Left colon (tissue), 2 donors: ENCODE data around the gene SLC6A12. TPM values are rescaled to one million over a fixed set of nuclear protein-coding genes. Genes with fewer than 3 reads are reported as not detected.

Experiments
- ATAC-seq: fragments of 200-7000 bp; cut with Tn5 transposase; one replicate; pipeline ENCODE4 v1.9.1; 2020; ENCODE audit warnings: mild to moderate bottlenecking, moderate library complexity
- DNase-seq, 2 donors: peaks; one replicate each; pipeline ENCODE4 v3.0.0-alpha.2; 2020
- intact Hi-C, 2 donors: fragments of 100-400 bp; cut with DNase I in 1 of 2; cut with micrococcal nuclease in 1 of 2; formaldehyde crosslinking; loops; one replicate each; pipeline versions ENCODE4 v1.11.2 to v1.14.0; 2022; cut with DNase I, micrococcal nuclease
- total RNA-seq, 2 donors: library from RNA; stranded (reverse); fragmentation: NEBNext Ultra II Directional; extraction: Animal tissue kit (Norgen Biotek cat#: 25700); gene quantifications; one replicate each; pipeline ENCODE4 v1.2.1, GENCODE V29; 2021
- donor health status: DM: no; HTN: no; CAD: no.
- donor health status: DM: yes; HTN: yes; CAD: no.

The SLC6A12 gene
- total RNA-seq, 2 donors from 2014 or later, result 2.3 to 3.9 TPM

DNA sequence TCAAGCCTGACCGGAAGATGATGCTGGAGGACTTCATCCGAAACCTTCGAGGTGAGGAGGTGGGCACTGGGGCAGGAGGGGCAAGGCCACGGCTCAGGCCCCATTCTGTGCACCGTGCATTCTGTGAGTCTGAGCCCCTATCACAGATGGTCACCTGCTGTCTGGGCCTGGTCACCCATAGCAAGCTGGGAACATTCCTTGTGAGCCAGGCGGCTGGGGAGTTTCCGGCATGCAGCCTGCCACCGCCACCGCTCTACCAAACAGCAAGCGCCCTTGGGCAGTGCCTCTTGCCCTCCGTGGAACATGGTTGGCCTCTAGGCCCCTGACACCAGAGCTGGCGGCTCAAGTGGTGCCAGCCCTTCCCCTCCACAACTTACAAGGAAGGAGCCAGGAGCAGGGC is 56.3 kb downstream of the SLC6A12 start:
- ATAC-seq (no peak), DNase-seq (no peak)
- intact Hi-C loops, result no loop called here

DNA sequence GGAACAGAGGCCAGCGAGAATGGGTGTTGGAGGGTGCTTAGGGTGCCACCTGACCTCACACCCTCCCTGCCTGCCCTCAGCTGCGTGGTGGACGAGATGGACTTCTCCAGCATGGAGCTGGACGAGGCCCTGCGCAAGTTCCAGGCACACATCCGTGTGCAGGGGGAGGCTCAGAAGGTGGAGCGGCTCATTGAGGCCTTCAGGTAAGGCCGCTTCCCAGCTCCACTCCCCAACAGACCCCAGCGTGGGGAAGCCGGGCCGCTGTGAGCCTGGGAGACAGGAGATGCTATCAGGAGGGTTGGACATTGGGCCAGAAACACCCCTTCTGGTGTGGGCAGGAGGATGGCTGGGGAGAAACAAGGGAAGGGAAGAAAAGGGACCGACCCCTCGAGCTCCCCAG is 57.0 kb downstream of the SLC6A12 start:
- DNase-seq, result no peak
- intact Hi-C loops, result no loop called here
- no peak for ATAC-seq

DNA sequence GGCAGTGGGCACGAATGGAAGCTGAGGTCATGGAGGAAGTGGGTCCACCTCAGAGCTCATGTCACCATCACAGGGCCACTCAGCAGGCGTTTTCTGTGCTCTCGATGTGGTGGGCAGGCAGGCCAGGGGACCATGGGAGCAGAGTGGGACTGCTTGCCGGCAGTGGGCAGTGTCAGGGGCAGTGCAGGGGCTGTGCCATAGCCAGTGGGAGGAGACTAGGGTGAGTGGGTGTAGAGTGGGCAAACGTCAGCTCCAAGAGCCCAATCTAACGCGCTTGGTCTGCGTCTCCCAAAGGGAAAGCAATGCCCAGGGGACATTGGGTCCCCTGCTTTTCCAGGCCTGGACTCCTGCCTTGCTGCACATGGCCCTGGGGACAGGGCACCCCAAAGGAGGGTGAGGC is 58.3 kb downstream of the SLC6A12 start:
- intact Hi-C loops, result no loop called here
- DNase-seq, result no peak
- ATAC-seq, result no peak

DNA sequence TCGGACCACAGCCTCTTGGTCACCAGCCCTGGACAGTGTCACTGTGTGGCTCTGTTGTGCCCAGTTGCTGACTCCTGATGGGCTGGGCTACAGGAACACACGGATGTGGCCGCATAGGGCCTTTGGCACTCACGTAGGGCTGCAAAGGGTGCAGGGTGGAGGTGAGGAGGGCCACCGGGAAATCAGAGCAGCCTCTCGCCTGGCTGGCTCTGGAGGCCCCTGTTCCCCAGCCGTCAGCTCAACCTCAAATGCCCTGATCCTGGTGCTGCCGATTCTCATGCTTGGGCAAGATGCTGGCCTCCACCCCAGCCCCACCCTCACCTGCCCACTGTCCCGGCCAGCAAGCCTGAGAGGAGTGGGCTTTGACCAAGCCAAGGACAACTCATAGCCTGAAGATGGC is 59.0 kb downstream of the SLC6A12 start:
- intact Hi-C loops, result no loop called here
- ATAC-seq (no peak), DNase-seq (no peak)

DNA sequence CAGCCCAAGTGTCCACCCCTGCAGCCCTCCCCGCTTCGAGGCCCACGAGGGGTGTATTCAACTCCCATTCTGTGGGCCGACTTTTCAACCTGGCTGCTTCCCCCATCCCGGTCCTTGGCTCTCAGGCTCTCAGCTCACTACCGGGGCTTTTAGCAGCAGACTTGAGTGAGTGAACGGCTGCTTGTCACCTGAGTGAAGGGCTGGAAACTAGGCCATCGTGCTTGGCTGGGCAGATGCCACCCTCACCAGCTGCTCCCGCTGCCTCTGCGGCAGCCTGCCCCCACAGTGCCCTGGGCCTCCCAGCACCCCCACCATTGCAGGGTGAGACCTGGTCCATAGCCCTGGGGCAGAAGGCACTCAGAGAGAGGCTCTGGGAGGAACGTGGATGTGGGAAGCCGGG is 59.9 kb downstream of the SLC6A12 start:
- no peak for DNase-seq
- intact Hi-C loops, result no loop called here
- ATAC-seq, result no peak

DNA sequence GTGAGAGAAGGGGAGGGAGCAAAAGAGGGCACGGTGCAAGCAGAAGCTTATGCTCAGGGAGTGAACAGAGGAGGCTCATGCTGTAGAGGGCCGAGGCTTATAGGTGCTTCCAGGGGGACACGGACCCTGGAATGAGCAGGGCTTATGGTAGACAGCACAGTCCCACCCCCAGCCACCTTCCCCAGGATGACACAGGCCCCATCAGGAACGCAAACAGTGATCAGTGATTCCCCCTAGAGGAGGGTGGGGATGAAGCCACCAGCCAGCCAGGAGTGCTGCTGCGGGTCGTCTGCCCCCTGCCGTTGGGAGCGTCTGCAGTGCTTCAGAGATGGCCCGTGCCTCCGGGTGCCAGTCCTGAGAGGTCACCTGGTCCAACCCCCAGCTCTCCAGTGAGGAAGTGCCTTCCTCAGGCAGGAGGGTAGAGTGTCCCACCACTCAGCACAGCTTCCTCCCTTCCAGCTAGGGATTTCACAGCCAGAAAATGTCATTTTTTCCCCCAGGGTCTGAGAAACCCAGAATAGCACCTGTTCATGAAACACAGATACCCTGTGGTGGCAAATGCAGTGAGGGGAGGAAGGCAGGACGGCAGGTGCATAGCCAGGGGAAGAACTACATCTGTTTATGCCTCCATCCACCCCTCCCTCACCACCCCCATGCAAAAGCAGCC is 60.7 kb downstream of the SLC6A12 start:
- ATAC-seq (peak; percentile 94), DNase-seq (peak; percentile 70 to 81)
- intact Hi-C loops, result no loop called here

DNA sequence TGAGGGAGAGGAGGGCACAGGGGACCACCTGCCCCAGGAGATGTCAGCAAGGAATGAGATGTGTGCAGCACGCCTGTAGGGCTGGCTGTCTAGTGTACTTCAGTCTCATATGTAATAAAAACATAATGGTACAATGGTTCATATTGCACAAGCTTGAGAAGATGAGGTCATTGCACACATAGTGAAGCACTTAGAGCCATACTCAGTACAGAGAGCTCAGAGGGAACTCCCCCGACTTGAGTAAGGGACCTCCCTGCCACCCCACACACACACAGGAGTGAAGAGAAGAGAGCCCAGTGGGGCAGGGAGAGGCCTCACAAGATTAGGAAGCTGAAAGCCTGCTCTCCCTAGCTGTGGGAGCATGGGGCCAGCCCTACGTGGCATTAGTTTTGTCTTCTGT is 61.5 kb downstream of the SLC6A12 start:
- DNase-seq (no peak), ATAC-seq (peak; percentile 65)
- intact Hi-C loops, result no loop called here

DNA sequence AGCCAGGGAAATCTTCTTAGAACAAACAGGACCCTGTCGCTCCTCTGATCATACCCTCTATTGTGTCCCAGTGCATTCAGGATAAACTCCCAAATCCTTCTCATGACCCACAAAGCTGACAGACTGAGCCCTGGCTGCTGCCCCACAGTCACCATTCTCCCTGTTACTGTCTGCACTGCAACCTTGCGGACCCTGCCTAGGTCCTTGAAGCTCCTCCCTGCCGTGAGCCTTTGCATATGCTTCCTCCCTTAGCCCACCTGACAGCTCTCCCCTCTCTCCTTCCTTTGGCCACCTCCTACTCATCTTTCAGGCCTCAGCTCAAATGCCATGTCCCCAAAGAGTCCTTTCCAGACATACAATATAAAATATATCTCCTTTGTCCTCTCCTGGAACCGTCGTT is 62.4 kb downstream of the SLC6A12 start:
- DNase-seq, result no peak
- no peak for ATAC-seq
- intact Hi-C loops, result no loop called here

DNA sequence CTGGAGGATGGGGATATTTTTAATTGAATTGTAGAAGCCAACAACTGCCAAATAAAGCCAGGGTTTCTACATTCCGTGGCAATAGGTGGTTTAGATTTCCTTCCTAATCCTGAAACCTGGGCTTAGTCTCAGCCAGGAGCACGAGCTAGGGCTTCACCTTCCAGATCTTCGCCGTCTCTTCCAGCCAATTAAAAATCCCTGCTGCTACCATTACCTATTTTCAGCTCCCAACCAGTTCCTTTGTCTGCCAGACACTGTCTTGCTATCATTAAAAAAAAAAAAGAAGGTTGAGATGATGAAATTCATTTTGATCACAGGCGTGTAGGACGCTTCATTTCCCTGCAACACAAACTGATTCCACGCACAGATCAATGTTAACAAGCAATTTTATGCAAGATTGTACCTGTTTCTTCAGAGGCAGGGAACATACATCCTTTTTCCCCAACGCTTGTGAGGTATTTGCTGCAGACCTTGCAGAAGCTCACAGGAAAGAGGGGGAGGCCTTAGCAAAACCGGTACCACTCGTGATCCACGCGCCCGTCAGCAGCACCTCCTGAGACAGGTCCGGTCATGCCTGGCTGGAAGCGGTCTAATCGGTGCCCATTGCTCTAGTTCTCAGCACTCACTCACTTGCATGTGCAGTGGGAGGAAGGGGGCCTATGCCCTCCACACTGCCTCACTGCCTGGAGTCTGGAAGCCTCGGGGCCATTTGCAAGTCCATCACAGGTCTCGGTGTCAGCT is 65.1 kb downstream of the SLC6A12 start:
- intact Hi-C loops, result no loop called here
- no peak for DNase-seq
- no peak for ATAC-seq

DNA sequence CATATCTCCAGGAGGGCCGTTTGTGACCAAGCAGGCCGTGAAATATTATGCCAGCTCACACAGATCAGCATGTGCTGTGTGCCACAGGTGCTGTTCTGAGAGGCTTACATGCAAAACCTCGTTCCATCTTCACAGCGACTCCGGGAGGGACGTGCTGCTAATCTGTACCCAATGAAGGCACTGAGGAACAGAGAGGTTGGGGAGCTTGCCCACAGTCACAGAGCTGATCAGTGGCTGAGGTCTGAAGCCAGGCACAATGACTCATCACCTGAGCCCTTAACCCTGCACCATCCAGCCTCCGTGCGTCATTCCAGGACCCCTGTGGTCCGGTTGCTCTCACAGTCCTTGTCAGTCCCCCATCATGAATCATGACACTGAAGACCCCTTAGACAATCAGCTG is 66.7 kb downstream of the SLC6A12 start:
- no peak for ATAC-seq
- intact Hi-C loops, result no loop called here

DNA sequence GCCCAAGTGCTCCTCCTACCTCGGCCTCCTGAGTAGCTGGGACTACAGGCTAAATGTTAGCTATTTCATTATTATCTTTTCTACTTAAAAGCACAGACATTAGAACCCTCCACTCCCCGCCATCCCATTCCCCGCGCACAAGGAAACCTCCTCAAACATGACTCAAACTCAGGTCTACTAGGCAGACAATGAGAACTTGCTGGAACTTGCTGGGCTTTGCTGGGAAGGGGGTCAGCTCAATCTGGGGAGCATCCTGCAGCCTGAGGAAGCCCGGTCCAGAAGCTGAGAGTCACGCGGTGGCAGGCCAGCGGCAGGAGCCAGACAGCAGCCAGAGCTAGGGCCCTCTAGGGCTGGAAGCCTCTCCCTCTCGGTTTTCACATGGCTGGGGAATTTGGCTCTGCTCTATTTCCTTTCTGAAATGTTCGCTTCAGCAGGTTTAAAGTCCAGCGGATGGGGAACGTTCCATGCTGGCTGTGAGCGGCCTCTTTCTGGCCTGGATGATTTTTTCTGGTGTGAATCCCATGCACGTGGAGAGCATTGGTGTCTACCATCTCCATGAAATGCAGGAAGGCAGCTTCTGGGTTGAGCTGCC is 68.5 kb downstream of the SLC6A12 start:
- ATAC-seq, result no peak
- intact Hi-C loops, result no loop called here
- no peak for DNase-seq

More for the DNA sequence above, 66.7 kb downstream of the SLC6A12 start:
- DNase-seq, result no peak

DNA sequence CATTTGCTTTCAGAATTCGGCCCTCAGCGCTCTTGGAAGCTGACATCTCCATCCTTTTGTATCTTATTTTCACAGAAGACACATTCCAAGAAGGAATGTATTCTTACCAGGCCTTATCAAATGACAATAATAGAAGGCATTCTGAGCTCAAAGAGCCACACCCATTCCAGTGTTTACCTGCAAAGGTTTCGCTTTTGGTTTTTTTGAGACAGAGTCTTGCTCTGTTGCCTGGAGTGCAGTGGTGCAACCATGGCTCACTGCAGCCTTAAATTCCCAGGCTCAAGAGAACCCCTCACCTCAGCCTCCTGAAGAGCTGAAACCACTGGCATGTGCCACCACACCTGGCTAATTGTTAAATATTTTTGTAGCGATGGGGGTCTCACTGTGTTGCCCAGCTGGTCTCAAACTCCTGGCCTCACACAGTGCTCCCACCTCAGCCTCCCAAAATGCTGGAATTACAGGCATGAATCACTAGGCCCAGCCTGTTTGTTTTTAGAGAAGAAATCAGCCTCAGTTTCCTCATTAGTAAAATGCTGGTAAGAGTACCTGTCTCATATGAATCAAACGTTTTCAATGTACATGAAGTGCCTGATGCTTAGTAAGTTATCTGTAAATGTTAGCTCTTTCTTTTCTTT is 69.2 kb downstream of the SLC6A12 start:
- DNase-seq (no peak), ATAC-seq (peak; percentile 85)

DNA sequence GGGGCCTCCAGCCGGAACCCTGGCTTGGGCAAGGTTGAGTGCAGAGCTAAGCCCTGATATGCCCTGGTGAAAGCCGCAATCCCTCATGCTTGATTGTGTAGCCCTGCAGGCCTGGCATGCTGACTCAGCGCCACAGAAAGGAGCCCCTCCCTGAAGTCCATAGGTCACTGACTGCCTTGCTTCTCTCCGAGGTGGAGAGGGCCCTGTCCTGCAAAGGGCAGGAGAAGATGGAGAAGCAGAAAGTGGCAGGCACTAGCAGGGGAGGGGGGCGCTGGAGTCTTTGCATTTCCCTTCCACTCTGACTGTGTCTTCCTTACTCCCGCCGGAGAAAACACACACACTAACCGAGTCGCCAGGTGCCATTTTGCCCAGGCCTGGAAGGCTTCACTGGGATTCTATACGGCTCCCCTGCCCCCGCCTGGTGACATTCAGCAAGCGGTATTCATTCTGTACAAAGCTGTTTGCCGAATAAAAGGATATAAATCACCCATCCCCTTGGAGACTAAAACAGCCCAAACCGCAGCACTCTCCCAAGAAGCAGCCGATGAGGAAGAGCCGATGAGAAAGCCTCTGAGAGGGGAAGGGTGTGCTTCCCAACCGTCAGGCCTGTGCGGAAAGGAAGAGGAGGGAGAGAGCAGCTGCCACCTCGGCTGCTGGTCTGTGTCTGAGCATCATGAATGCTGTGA is 69.8 kb downstream of the SLC6A12 start:
- intact Hi-C loops, result no loop called here
- peak; percentile 97 for ATAC-seq
- peak; percentile 68 to 81 for DNase-seq

More for the DNA sequence above, 69.2 kb downstream of the SLC6A12 start:
- intact Hi-C loops, result no loop called here

DNA sequence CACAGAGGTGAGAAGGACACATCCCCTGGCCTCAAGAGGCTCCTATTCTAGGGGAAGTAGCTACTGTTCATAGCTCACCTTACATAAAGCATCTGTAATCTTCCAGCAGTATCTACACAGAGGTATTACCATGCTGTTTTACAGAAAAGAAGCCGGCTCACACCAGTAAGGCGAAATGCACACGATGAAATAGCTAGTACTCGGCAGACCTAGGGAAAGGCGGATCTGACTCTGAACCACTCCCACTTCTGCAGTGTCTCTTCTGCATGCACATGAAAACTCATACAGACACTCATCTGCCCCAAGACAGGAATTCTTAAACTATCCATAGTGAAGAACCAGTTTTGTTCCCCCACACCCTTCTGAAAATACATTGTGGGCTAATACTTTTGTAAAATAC is 73.8 kb downstream of the SLC6A12 start:
- no peak for ATAC-seq
- intact Hi-C loops, result no loop called here
- no peak for DNase-seq

Other genes starting within 250 kb of the SLC6A12 start
- gene IQSEC3, start 147.4 kb downstream of the SLC6A12 start, total RNA-seq, result under 1 TPM; 0.03 to 0.98 TPM
- not detected for gene SLC6A13, start 48.7 kb upstream of the SLC6A12 start, total RNA-seq
- gene KDM5A, start 175.2 kb upstream of the SLC6A12 start, total RNA-seq, result 10 to 100 TPM; 48.7 to 63.5 TPM
- 1 to 10 TPM; 4.0 to 5.9 TPM for gene CCDC77, start 187.5 kb upstream of the SLC6A12 start, total RNA-seq
- 100 to 1,000 TPM; 131 to 143 TPM for gene B4GALNT3, start 245.8 kb upstream of the SLC6A12 start, total RNA-seq